ENCODE data around the gene PADI6.

The PADI6 gene

GRCh38 chr1:17439250-17440073 lies 67.5 kb downstream of the PADI6 start, which contains the start of gene RCC2:
Gene RCC2, minus strand, starts transcription at chr1:17439677. Its CDS starts 1,163 bp downstream, at chr1:17438514.
- TF ChIP-seq CTCF (IDR thresholded peaks at IDR 0.05; ENCODE audit: control insufficient read depth, extremely low read depth, insufficient read depth), result peak; percentile 23
- peak; percentile 27 for DNase-seq (ENCODE audit: low read depth)
- H3K4me3 ChIP-seq (ENCODE audit: low read depth, low read length), result peak within 1 kb of the TSS; percentile 83

DNA sequence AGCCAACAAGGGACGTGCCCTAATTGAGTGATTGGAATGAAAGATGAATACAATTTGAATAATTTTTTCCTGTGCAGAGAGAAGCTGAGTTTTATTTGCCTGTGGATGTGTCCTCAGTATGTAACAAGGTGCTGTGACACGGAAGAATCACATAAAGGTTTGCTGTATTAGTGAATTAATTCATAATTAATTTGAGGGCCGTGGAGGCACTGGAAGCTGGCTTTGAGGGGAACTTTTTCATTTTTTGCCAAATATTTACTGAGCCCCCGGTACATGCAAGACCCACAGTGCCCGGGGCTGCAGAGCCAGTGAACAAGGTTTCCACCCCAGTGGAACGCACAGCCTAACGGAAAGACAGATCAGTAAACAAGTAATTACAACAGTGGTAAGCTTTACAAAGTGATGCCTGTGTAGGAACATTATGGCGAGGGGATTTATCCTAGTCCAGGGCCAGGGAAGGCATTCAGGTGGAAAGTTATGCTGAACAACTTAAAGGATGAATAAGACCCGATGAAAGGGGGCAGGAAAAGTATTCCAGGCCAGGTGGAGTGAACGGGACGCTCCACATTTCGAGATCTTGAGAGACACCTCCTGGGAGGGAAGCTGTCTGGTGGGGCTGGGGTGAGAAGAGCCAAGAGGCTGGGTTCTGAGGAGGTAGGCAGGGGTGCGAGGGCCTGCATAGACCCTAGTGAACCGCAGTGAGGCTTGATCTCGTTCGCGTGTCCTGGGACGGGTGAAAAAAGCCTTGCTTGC lies 68.3 kb downstream of the PADI6 start:
- no peak for DNase-seq (ENCODE audit: low read depth)
- no peak for TF ChIP-seq CTCF (IDR thresholded peaks at IDR 0.05; ENCODE audit: control insufficient read depth, extremely low read depth, insufficient read depth)
- peak overlapping the region; percentile 46 for H3K4me3 ChIP-seq (ENCODE audit: low read depth, low read length)

GRCh38 chr1:17440827-17441168 lies 68.8 kb downstream of the PADI6 start:
- no peak overlapping the region for H3K4me3 ChIP-seq (ENCODE audit: low read depth, low read length)
- no peak for TF ChIP-seq CTCF (IDR thresholded peaks at IDR 0.05; ENCODE audit: control insufficient read depth, extremely low read depth, insufficient read depth)
- DNase-seq (ENCODE audit: low read depth), result no peak

DNA sequence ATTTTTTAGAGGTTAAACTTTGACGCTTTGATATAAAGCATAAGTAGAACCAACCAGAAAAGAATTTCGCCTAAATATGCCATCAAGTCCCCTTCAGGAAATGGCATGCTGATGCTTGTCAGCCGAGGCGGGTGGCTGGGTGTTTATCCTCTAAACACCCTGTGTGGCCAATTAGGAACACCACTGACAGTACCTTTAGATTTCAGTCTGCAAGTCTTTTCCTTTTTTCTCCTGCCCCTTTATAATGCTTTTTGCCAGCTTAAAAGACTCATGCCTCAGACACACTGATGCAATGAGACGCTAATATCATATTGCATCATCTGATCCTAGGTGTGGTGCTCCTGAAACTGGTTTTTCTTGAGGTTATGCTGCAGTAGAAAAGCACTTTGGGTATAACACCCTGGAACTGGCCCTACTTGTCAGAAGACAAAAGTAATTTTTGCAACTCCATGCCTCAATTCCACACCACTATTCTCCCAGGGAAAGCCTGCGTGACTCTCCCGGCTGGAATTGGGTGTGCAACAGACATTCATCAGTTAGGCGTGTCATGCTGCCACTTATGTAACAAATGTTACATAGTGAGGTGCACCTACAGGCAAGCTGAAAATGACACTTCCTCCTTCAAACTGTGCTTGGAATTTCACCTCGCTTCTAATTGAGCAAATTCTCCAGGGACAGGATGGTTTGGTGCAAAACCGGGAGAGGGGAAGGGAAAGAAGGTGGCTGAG lies 69.4 kb downstream of the PADI6 start:
- TF ChIP-seq CTCF (IDR thresholded peaks at IDR 0.05; ENCODE audit: control insufficient read depth, extremely low read depth, insufficient read depth), result no peak
- DNase-seq (ENCODE audit: low read depth), result peak; percentile 38
- H3K4me3 ChIP-seq (ENCODE audit: low read depth, low read length), result no peak overlapping the region

GRCh38 chr1:17441993-17442357 lies 70.0 kb downstream of the PADI6 start:
- no peak for TF ChIP-seq CTCF (IDR thresholded peaks at IDR 0.05; ENCODE audit: control insufficient read depth, extremely low read depth, insufficient read depth)
- H3K4me3 ChIP-seq (ENCODE audit: low read depth, low read length), result no peak overlapping the region

GRCh38 chr1:17442841-17443240 lies 70.8 kb downstream of the PADI6 start:
- no peak for DNase-seq (ENCODE audit: low read depth)
- no peak for TF ChIP-seq CTCF (IDR thresholded peaks at IDR 0.05; ENCODE audit: control insufficient read depth, extremely low read depth, insufficient read depth)
- no peak overlapping the region for H3K4me3 ChIP-seq (ENCODE audit: low read depth, low read length)

More at GRCh38 chr1:17441993-17442357, 70.0 kb downstream of the PADI6 start:
- DNase-seq (ENCODE audit: low read depth), result no peak

Measured in LNCaP clone FGC (cell line).